Astrocyte (in vitro differentiated cells and primary cell): ENCODE data around the gene PRR15L.

ENCODE experiments used
- CTCF ChIP-seq: IDR thresholded peaks from 2 replicates; pipeline ENCODE4 v1.5.1; 2011; ENCODE audit warnings: low read depth, mild to moderate bottlenecking, inconsistent platforms, low read length, moderate library complexity; ENCODE audit not compliant: insufficient read depth
- EZH2 ChIP-seq: IDR thresholded peaks from 2 replicates; pipeline ENCODE4 v1.6.1; 2012; ENCODE audit warnings: mild to moderate bottlenecking, low read length, inconsistent platforms; ENCODE audit not compliant: insufficient read depth

- TF ChIP-seq CTCF (peak; percentile 74), EZH2 (no peak)
Observed at GRCh38 chr17:47949197-47949759, 8.4 kb downstream of the PRR15L start.
